Right lobe of liver (tissue), 6 donors: ENCODE measurements around the gene RMND1. TPM values are rescaled to one million over a fixed set of nuclear protein-coding genes. Genes with fewer than 3 reads are reported as not detected.

Source experiments
- ATAC-seq, 4 donors: fragments of 200-7000 bp; cut with Tn5 transposase; one replicate each; pipeline ENCODE4 v1.9.1; 2020; ENCODE audit warnings: mild to moderate bottlenecking in 4 of 4, moderate library complexity in 4 of 4
- DNase-seq, 3 donors: peaks; one replicate each; pipeline ENCODE4 v3.0.0-alpha.2; 2020
- H3K27ac ChIP-seq, 3 donors: fragments of 200-600 bp; one replicate each; pipeline ENCODE4 v1.8.0; 2022
- H3K27me3 ChIP-seq, 2 donors: fragments of 200-600 bp; one replicate each; pipeline ENCODE4 v1.8.0; 2022
- H3K36me3 ChIP-seq, 4 donors: fragments of 200-600 bp; sonication (generic) in 1 of 4; one replicate each; pipeline versions ENCODE4 v1.5.1 to v1.8.0; 2017 to 2022; ENCODE audit warnings: control low read depth in 1 of 4
- H3K4me1 ChIP-seq, 4 donors: fragments of 200-600 bp; sonication (generic) in 1 of 4; one replicate each; pipeline versions ENCODE4 v1.5.1 to v1.8.0; 2017 to 2022; ENCODE audit warnings: control low read depth in 1 of 4
- H3K4me3 ChIP-seq, 3 donors: fragments of 200-600 bp; one replicate each; pipeline ENCODE4 v1.8.0; 2022
- H3K9me3 ChIP-seq, 4 donors: fragments of 200-600 bp; sonication (generic) in 1 of 4; one replicate each; pipeline versions ENCODE4 v1.5.1 to v1.8.0; 2017 to 2022; ENCODE audit warnings: control low read depth in 1 of 4
- POLR2A ChIP-seq: fragments of 450-650 bp; IDR thresholded peaks from one replicate; pipeline ENCODE4 v1.6.1; 2017; ENCODE audit warnings: antibody characterized with exemption, mild to moderate bottlenecking
- WGBS: methylation state at CpG from one replicate; pipeline ENCODE4 v1.1.6; 2018; ENCODE audit warnings: low coverage, low lambda C conversion rate; ENCODE audit not compliant: insufficient coverage; ENCODE audit errors: missing lambda C conversion rate; 5-methylcytosine and 5-hydroxymethylcytosine counted together
- intact Hi-C, 2 donors: fragments of 100-400 bp; cut with DNase I; formaldehyde crosslinking; loops; one replicate each; pipeline versions ENCODE4 v1.11.2 to v1.14.1; 2022
- total RNA-seq, 6 experiments: library from RNA; depleted of rRNA in 2 of 6; stranded (reverse); fragments of >200 nt in 2 of 6; fragmentation: NEBNext Ultra II Directional in 3 of 6; extraction: Animal tissue kit (Norgen Biotek cat#: 25700) in 3 of 6; gene quantifications; one replicate each; pipeline versions ENCODE4 v1.1.0 to v1.2.4, GENCODE V29; 2016 to 2023
- TF ChIP-seq, protein P1 (sequence below), 4 donors: fragments of 200-600 bp in 3 of 4; fragments of 450-650 bp in 1 of 4; IDR thresholded peaks; one replicate each; pipeline versions ENCODE4 v1.5.1 to v1.8.0; 2016 to 2022; ENCODE audit warnings: antibody characterized with exemption in 4 of 4, mild to moderate bottlenecking in 2 of 4
- donor health status: DM: no; HTN: yes; CAD: no.
- donor health status: DM: no; HTN: no; CAD: no.
- donor health status: DM: no; HTN: no; CAD: no.
- donor health status: DM: no; HTN: yes; CAD: no.
- donor health status: DM: no; HTN: yes; CAD: no.

RMND1 gene
- total RNA-seq, 6 experiments from 2014 or later = 13.1 to 23.4 (median 19.5) TPM

DNA sequence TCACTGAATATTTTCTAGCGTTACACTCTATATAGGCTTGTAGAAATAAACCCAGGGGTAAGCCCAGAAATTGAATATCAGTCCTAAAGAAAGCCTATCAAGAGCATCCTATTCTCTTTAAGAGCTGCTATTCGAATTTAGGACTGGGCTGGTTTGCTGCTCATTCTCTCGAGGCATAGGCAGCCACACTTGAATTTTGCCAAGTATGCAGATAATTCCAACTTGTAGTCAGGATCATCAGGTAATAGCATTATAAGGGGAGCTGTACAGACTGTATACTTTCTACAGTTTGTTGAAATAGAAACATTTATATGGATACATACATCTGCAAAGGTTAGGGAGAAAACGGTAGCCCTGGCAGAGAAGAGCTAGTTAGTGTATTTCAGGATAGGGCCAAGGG lies 58.5 kb downstream of the RMND1 start:
- no peak for ATAC-seq
- TF ChIP-seq, protein P1, sequence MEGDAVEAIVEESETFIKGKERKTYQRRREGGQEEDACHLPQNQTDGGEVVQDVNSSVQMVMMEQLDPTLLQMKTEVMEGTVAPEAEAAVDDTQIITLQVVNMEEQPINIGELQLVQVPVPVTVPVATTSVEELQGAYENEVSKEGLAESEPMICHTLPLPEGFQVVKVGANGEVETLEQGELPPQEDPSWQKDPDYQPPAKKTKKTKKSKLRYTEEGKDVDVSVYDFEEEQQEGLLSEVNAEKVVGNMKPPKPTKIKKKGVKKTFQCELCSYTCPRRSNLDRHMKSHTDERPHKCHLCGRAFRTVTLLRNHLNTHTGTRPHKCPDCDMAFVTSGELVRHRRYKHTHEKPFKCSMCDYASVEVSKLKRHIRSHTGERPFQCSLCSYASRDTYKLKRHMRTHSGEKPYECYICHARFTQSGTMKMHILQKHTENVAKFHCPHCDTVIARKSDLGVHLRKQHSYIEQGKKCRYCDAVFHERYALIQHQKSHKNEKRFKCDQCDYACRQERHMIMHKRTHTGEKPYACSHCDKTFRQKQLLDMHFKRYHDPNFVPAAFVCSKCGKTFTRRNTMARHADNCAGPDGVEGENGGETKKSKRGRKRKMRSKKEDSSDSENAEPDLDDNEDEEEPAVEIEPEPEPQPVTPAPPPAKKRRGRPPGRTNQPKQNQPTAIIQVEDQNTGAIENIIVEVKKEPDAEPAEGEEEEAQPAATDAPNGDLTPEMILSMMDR (IDR thresholded peaks at IDR 0.05) = no peak
- TF ChIP-seq POLR2A = no peak
- Histone ChIP-seq H3K36me3 (no peaks in the 10 kb centered on the region), H3K9me3 (no peaks in the 10 kb centered on the region), H3K4me3 (no peak overlapping the region), H3K4me1 (peaks cover 0 to 16% (median 4%) of the 10 kb centered on the region in 4 donors), H3K27me3 (no peaks in the 10 kb centered on the region), H3K27ac (no peak overlapping the region)
- intact Hi-C loops = no loop called here
- no peak for DNase-seq
- 57% methylated on average over 4 of the region's 4 CpGs for WGBS

DNA sequence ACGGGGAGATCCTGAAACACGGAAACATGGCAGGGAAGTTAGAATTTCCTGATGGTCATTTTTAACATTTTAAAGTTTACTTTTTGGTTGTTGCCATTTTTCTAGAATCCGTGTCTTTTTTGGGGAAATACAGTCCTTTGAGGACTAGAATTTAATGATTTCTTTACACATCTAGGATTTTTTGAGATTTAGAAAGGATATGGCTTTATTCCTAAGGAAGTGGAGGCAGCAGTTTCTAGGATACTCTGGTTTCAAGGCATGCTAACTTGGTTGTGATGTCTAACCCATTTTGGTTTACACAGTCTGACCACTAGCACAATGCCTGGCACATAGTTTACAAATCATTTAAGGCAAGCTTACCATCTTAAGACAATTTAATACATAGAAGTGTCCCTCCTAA lies 59.5 kb downstream of the RMND1 start:
- intact Hi-C loops = no loop called here
- TF ChIP-seq, protein P1 (IDR thresholded peaks at IDR 0.05) = no peak
- TF ChIP-seq POLR2A = no peak
- peaks cover 0 to 16% (median 4%) of the 10 kb centered on the region in 4 donors for H3K4me1 ChIP-seq
- no peaks in the 10 kb centered on the region for H3K36me3 ChIP-seq
- WGBS = 0% methylated on average over 3 of the region's 3 CpGs
- no peaks in the 10 kb centered on the region for H3K27me3 ChIP-seq
- H3K4me3 ChIP-seq = peak overlapping the region; percentile 85 to 96 (median 91)
- DNase-seq (no peak), ATAC-seq (no peak)
- H3K9me3 ChIP-seq = no peaks in the 10 kb centered on the region
- H3K27ac ChIP-seq = peak overlapping the region in 1 of 3 donors; percentile 98

DNA sequence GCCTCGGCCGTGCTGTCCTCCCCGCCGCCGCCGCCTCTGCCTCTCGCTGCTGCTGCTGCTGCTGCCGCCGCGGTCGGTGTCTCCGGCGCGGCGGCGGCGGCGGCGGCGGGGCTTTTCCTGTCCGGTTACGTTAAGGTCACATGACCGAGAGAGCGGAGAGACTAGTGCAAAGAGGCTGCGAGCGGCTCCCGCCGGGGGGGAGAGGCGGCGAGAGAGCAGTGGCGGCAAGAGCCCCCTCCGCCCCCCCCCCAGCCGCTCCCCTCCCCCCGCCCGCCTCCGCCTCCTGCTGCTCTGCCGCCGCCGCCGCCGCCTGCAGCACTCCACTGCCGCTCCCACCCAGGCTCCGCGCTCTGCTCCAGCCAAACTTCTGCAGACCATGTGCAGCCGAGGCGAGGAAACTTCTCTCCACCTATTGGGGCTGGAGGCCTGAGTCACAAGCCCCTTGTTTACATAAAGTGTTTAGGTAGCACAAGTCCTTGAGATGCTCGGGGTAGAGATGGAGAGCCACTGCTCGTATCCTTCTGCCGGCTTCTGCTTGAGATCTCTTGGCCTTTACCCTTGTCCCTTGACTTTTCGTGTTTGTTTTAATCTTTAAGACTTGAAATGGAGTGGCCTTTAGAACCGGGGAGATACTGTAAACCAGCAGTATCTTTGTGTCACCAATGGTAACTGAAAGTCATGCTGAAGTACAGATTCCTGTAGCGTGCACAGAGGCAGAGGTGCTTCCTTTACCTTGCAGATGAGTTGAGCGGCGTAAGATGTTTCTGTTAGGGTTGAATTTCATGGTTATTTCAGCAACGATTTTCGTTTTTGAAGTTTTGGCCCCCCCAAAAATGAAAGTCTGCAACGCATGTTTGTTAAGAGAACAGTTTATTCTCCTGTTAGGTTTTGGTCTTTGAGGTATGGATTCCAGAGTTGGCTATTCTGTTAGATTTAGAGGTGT lies 60.2 kb downstream of the RMND1 start, which contains the start of gene ZBTB2:
Gene ZBTB2, minus strand, starts transcription at position 89 of the 943 bp plus-strand sequence. CDS start 17,922 bp downstream, outside the sequence.
- peak within 1 kb of the TSS; percentile 87 to 98 (median 96) for H3K27ac ChIP-seq
- no peaks in the 10 kb centered on the region for H3K9me3 ChIP-seq
- 4% methylated on average over 10 of the region's 57 CpGs for WGBS
- no peaks in the 10 kb centered on the region for H3K36me3 ChIP-seq
- H3K27me3 ChIP-seq = no peaks in the 10 kb centered on the region
- peak; percentile 32 for TF ChIP-seq POLR2A
- TF ChIP-seq, protein P1 (IDR thresholded peaks at IDR 0.05) = no peak
- intact Hi-C loops = no loop called here
- H3K4me3 ChIP-seq = peak within 1 kb of the TSS; percentile 85 to 96 (median 91)
- H3K4me1 ChIP-seq = peaks cover 0 to 16% (median 4%) of the 10 kb centered on the region in 4 donors
- ATAC-seq (peak; percentile 0 to 4 (median 4)), DNase-seq (peak; percentile 73 to 80 (median 74))

DNA sequence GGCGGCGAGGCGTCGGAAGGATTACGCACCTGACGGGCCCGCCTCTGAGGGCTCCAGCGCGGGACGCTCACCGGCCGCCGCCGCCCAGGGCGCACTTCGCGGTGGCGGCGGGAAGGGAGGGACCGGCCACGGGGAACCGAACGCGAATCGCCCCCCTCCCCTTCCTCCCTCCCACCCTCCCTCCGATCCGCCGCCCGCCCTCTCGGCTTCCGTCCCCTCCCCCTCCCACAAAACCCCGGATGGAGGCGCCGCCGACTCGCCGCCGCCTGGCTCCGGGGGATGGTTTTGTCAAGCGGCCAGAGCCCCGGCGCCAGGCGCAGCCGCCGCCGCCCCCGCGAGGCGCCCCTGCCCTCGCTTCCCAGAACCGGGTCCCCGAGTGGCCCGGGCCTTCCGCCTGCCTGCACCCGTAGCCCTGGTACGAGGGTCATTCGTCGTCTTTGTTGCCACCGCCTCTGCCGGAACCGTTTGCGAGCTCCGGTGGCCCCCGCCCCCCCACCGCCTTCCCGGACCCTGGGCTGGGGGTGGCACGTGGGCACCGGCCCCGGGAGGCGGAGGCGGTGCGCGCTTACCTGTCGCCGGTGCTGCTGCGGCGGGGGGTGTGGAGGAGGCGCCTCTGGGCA lies 61.0 kb downstream of the RMND1 start:
- Histone ChIP-seq H3K4me3 (peak overlapping the region; percentile 85 to 96 (median 91)), H3K27me3 (no peaks in the 10 kb centered on the region), H3K36me3 (no peaks in the 10 kb centered on the region), H3K27ac (peak overlapping the region; percentile 87 to 98 (median 96)), H3K9me3 (no peaks in the 10 kb centered on the region), H3K4me1 (peaks cover 0 to 16% (median 4%) of the 10 kb centered on the region in 4 donors)
- peak; percentile 84 to 86 (median 84) for DNase-seq
- ATAC-seq = peak; percentile 9 to 40 (median 23)
- intact Hi-C loops = no loop called here
- no peak for TF ChIP-seq POLR2A
- TF ChIP-seq, protein P1 (IDR thresholded peaks at IDR 0.05) = no peak
- no CpG with 5 or more reads among the region's 78 CpGs for WGBS
